ENCODE results near the gene CNN3.

CNN3 gene

DNA sequence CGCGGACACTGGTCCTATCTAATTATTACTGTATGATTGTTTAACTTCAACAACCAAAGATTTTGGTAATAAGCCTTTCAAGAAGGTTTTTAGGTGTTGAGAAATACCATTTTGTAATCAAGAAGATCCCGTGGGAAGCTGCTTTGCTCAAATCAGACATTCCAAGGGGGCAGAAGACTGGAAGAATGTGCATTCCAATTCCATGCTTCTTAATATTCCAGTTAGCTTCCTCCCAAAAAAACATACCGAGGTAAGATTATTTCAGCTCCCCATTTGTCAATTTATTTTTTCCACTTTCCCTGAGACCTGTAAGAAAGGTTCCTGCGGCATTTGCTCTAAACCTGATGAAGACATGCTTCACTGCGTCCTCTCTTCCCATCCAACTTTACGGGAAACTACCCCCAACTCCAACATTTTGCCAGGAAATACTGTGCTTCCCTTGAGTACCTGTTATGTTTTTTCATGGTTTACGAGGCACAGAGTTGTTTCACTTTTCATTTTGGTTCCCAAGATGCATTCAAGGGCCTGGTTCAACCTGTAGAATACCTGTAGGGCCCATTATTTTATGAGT, 4.1 kb downstream of the CNN3 start:
- DNase-seq = no peak

- no peak for DNase-seq
Observed at GRCh38 chr1:94921977-94922376, 4.9 kb downstream of the CNN3 start.

DNA sequence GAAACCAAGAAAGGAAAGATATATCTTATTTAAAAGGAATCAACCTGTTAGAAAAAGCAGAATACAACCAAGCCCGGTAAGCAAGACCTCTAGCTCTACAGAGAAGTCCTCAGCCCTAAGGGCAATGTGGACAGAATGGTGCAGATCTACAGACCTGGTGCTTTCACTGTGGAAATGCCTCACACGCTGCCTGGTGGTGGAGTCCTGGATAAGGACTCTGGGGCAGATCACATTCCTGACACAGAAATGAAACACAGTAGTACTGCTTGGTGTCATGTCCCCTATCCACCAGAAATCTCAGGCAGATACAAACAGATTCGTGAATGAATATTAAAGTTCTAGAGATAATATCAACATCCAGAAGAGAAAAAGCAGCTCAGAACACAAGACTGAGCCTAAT, 6.8 kb downstream of the CNN3 start:
- DNase-seq = no peak

DNA sequence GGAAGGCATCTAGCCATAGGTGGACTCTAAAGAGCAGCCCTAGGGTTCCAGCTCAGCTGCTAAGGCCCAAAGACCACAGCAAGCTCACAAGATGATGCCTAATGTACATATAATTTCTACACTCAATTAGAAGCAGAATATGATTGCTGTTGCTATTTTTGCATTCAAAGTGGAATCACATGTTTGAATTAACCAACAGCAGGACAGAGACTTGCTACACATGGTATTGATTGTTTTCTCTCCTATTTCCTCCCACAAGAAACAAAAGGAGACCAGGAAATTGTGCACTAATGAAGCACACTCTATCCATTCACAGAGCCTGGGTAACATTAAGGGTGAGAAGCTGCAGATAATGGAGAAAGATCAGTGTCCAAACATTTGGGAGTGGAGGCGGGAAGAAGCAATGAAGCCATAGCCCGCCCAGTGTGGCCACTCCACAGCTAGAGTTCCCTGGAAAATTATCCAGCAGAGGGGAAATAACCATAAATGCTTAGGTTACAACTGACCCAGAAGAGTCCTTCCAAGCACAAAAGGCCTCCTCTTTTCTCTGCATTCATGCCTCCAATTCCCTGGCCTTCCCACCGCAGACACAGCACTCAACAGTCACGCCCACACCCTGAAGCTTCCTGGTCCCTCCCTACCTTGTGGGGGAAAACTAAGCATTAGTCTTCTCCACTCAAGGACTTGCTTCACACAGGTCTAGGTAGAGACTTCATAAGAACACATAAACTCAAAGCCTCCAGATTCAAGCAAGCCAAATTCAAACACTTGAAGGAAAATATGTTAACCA, 7.5 kb downstream of the CNN3 start:
- no peak for DNase-seq

- DNase-seq = no peak
Observed at GRCh38 chr1:94917251-94917650, 9.7 kb downstream of the CNN3 start.

DNA sequence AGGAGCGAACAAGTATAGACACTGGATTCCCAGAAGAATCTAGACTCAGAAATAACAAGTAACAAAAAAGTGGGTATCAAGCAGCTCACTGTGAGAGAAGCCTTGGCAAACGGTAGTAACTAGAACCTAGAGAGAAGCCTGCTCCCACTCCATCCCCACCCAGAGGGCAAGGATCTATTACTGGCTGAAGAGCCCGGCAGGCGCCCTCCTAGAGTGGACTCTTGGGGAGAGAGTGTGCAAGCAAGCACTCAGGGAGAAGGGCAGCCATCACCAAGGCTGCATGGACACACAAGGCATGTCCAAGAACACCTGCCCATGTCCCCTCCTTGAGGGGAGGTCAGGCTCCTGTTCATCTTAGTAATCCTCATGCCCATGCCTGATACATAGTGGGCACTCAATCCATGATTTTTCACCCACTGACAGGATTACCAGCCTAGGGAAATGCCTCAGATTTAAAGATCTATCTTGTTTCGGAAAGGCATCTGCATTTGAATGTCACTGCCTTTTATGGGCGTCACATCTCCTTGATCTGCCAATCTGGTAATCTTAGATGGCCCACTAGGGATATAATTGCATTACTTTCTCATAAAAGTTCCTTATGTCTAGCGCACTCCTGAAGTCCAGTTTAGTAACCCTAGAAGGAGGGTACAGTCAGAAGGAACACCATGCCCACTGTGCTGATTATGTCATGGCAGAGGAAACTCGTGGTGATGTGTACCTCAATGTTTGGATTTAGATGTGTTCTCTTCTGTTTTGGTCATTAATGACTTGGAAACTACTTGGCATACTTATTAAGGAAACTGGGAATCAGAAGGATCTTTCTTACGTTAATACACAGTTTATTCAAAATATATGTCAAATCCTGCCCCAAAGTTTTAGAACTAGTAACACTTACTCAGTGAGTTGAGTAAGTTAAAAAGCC, 14.4 kb downstream of the CNN3 start:
- DNase-seq = no peak

DNA sequence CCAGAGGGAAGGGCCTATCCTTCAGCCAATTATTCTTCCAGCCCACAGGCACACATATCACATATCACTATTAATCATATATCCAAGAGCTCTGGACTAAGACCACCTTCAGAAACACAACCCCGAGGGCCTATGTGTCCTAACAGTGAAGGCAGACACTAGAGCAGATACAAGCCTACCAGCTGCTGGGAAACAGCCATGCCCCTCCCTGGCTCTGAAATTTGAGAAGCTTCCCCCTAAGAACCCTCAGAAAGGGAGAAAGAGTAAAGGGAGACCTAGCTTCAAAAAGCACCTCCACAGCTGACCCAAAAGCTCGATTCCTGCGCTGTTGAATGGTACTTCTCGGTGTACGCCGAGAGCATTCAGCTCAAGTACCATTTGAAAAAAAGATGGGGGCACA, 17.4 kb downstream of the CNN3 start:
- DNase-seq = no peak

GRCh38 chr1:94908965-94909364, 17.9 kb downstream of the CNN3 start:
- no peak for DNase-seq

DNA sequence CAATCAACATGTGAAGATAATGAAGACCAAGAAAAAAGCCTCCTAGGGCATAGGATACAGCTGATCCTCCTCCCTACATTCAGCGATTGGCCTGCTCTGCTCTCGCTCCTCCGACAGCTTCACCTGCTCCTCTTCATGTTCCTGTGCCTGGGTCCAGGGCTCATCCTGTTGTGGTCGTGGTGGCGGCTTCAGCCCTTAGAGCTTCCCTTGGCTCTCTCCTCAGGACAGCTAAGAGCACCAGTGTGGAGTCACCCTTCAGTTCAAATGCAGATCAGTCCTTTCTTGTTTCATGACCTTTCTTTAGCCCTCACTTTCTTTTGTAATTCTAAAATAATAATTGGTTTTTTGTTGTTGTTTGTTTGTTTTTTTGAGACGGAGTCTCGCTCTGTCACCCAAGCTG, 18.7 kb downstream of the CNN3 start:
- DNase-seq = no peak

GRCh38 chr1:94907136-94907535, 19.8 kb downstream of the CNN3 start:
- no peak for DNase-seq

GRCh38 chr1:94906382-94906781, 20.5 kb downstream of the CNN3 start:
- DNase-seq = no peak

GRCh38 chr1:94905207-94905606, 21.7 kb downstream of the CNN3 start:
- DNase-seq = no peak

GRCh38 chr1:94903280-94904009, 23.5 kb downstream of the CNN3 start:
- DNase-seq = no peak

DNA sequence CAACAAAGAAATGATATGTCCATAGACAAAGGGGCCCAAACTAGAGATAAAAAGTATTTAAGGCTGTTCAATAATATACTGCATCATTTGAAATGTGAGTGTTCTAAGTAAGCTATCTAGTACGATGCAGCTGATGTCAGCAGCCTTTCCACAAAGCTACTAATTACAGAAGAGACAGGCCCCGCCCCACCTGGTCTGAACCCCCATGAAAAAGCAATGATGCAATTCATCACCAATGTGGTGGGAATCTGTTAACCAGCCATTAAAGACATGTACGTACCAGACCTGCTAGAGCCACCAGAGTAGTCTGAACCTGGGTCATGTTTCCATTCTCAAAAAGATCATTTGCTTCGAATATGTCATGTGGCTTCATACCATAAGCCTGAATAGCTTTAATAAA, 25.1 kb downstream of the CNN3 start:
- DNase-seq = no peak

DNA sequence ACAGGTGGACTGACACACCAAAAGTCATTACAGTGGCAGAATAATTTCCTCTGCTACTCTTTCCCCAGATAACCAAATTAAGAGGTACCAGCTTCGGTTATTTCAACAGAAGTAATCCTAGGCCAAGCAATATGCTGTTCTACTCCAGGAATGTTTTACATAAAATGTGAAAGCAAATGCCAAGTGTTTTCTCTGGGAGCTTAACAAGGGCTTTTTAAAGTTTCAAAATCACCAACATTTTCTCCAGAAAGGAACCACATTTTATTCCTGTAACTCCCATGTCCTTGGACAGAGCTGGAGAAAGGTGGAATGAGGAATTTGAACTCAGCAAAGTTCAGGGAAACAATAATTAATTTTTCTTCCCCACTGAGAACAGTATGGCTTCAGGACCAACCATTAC, 27.2 kb downstream of the CNN3 start:
- no peak for DNase-seq

- DNase-seq = no peak
Observed at GRCh38 chr1:94898491-94899385, 28.2 kb downstream of the CNN3 start.

- DNase-seq = no peak
Observed at GRCh38 chr1:94895518-94895917, 31.4 kb downstream of the CNN3 start.

DNA sequence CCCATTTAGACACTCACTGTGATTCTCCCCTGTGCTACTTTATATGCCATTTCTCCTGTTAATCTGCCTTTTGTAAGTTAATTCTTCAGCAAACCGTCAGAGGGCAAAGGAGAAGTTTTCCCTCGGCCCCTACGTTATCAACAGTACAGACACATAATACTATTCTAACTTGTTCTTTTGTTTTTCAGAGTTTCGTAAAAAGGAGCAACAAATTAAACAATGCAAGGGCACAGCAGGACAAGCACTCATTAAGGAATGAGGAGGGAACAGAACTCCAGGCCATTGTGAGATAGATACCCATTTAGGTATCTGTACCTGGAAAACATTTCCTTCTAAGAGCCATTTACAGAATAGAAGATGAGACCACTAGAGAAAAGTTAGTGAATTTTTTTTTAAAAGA, 32.3 kb downstream of the CNN3 start:
- DNase-seq = no peak

GRCh38 chr1:94892604-94893254, 34.2 kb downstream of the CNN3 start:
- no peak for DNase-seq

- no peak for DNase-seq
Observed at GRCh38 chr1:94888201-94888600, 38.7 kb downstream of the CNN3 start.

DNA sequence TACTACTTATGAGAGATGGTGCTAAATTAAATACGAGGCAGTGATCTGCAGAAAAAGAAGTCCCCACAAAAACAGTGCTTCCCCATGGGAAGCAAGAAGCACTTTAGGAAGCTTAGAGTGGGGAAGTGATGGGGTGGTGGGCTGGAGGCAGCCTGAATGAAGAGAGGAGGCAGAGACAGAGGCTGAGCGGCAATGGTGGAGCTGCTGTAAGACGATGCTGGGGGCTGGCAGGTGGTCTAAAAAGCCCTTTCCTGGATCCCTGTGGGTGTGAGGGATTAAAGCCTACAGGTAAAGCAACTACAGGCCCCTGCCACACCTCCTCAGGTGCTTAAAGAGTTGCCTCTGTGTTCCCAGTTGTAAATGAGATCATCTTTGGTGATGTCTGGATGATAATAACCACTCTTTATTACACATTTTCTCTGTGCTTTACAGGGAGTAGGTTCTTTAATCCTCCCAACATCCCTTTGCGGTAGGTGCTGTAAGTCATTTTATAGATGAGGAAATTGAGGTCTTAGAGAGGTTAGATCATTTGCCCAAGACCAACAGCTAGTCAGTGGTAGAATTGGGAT, 39.2 kb downstream of the CNN3 start:
- no peak for DNase-seq

Data from SHP77 treated with DMSO at 0.1 percent for 48 hours (cell line).